Measurements from ENCODE around the gene NFATC2. TPM values are rescaled to one million over a fixed set of nuclear protein-coding genes. Genes with fewer than 3 reads are reported as not detected.

Gene NFATC2
- total RNA-seq, 1 donor from 2014 or later = 3.9 TPM

- no peak overlapping the region for H3K27ac ChIP-seq (ENCODE audit: low read depth, low read length)
- DNase-seq (ENCODE audit: low read depth) (no peak), FAIRE-seq (no peak)
- H3K36me3 ChIP-seq (ENCODE audit: insufficient read depth, low read length) = no peaks in the 10 kb centered on the region
- Mint-ChIP-seq H3K36me3 (ENCODE audit: low read depth, unreplicated experiment) (peaks cover 3% of the 10 kb centered on the region), H3K9me3 (ENCODE audit: unreplicated experiment) (no peaks in the 10 kb centered on the region), H3K27me3 (ENCODE audit: low read depth, unreplicated experiment) (no peaks in the 10 kb centered on the region), H3K27ac (ENCODE audit: unreplicated experiment) (no peak overlapping the region), H3K4me3 (ENCODE audit: unreplicated experiment) (no peak overlapping the region), H3K4me1 (ENCODE audit: low read depth, unreplicated experiment) (peaks cover 32% of the 10 kb centered on the region)
- no peak overlapping the region for H3K9ac ChIP-seq (ENCODE audit: low read length)
- H2AFZ ChIP-seq (ENCODE audit: low read depth, low read length) = no peak overlapping the region
- no peak overlapping the region for H3K4me3 ChIP-seq (ENCODE audit: insufficient read depth, low read depth, low read length)
- H3K27me3 ChIP-seq (ENCODE audit: insufficient read depth, low read length) = no peaks in the 10 kb centered on the region
- peaks cover 4% of the 10 kb centered on the region for H4K20me1 ChIP-seq (ENCODE audit: insufficient read depth, low read length)
- H3K4me2 ChIP-seq (ENCODE audit: low read length) = no peak overlapping the region
- H3K4me1 ChIP-seq (ENCODE audit: insufficient read depth, low read length) = peaks cover 13% of the 10 kb centered on the region
- TF ChIP-seq, protein P1, sequence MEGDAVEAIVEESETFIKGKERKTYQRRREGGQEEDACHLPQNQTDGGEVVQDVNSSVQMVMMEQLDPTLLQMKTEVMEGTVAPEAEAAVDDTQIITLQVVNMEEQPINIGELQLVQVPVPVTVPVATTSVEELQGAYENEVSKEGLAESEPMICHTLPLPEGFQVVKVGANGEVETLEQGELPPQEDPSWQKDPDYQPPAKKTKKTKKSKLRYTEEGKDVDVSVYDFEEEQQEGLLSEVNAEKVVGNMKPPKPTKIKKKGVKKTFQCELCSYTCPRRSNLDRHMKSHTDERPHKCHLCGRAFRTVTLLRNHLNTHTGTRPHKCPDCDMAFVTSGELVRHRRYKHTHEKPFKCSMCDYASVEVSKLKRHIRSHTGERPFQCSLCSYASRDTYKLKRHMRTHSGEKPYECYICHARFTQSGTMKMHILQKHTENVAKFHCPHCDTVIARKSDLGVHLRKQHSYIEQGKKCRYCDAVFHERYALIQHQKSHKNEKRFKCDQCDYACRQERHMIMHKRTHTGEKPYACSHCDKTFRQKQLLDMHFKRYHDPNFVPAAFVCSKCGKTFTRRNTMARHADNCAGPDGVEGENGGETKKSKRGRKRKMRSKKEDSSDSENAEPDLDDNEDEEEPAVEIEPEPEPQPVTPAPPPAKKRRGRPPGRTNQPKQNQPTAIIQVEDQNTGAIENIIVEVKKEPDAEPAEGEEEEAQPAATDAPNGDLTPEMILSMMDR (IDR thresholded peaks at IDR 0.05; ENCODE audit: insufficient read depth, low read depth, low read length) = no peak
- no peak for TF ChIP-seq EZH2 (IDR thresholded peaks at IDR 0.05; ENCODE audit: insufficient read depth, low read length)
- no peaks in the 10 kb centered on the region for H3K79me2 ChIP-seq (ENCODE audit: insufficient read depth, low read length)
- no peaks in the 10 kb centered on the region for H3K9me3 ChIP-seq (ENCODE audit: insufficient read depth, low read depth, low read length)
Observed at GRCh38 chr20:51425347-51426106, 117.0 kb downstream of the NFATC2 start.

- no peaks in the 10 kb centered on the region for H3K36me3 ChIP-seq (ENCODE audit: insufficient read depth, low read length)
- no peak for DNase-seq (ENCODE audit: low read depth)
- FAIRE-seq = no peak
- H3K9me3 Mint-ChIP-seq (ENCODE audit: unreplicated experiment) = no peaks in the 10 kb centered on the region
- H3K9ac ChIP-seq (ENCODE audit: low read length) = no peak overlapping the region
- no peak overlapping the region for H3K27ac Mint-ChIP-seq (ENCODE audit: unreplicated experiment)
- peaks cover 36% of the 10 kb centered on the region for H3K4me1 Mint-ChIP-seq (ENCODE audit: low read depth, unreplicated experiment)
- peaks cover 4% of the 10 kb centered on the region for H4K20me1 ChIP-seq (ENCODE audit: insufficient read depth, low read length)
- H3K4me2 ChIP-seq (ENCODE audit: low read length) = no peak overlapping the region
- H3K36me3 Mint-ChIP-seq (ENCODE audit: low read depth, unreplicated experiment) = no peaks in the 10 kb centered on the region
- H3K4me1 ChIP-seq (ENCODE audit: insufficient read depth, low read length) = peaks cover 16% of the 10 kb centered on the region
- H3K27ac ChIP-seq (ENCODE audit: low read depth, low read length) = no peak overlapping the region
- no peaks in the 10 kb centered on the region for H3K9me3 ChIP-seq (ENCODE audit: insufficient read depth, low read depth, low read length)
- H3K27me3 Mint-ChIP-seq (ENCODE audit: low read depth, unreplicated experiment) = no peaks in the 10 kb centered on the region
- H3K4me3 Mint-ChIP-seq (ENCODE audit: unreplicated experiment) = no peak overlapping the region
- TF ChIP-seq, protein P1 (IDR thresholded peaks at IDR 0.05; ENCODE audit: insufficient read depth, low read depth, low read length) = no peak
- TF ChIP-seq EZH2 (IDR thresholded peaks at IDR 0.05; ENCODE audit: insufficient read depth, low read length) = no peak
- H3K4me3 ChIP-seq (ENCODE audit: insufficient read depth, low read depth, low read length) = no peak overlapping the region
- H2AFZ ChIP-seq (ENCODE audit: low read depth, low read length) = no peak overlapping the region
- no peaks in the 10 kb centered on the region for H3K27me3 ChIP-seq (ENCODE audit: insufficient read depth, low read length)
- no peaks in the 10 kb centered on the region for H3K79me2 ChIP-seq (ENCODE audit: insufficient read depth, low read length)
Observed at GRCh38 chr20:51424270-51425117, 118.0 kb downstream of the NFATC2 start.

Data from astrocyte (in vitro differentiated cells and primary cell).